Liver (tissue), 9 donors: ENCODE measurements around the gene DNAH3. TPM values are rescaled to one million over a fixed set of nuclear protein-coding genes. Genes with fewer than 3 reads are reported as not detected.
"Not testable (repeated sequence)": the region's sequence is repeated elsewhere in the genome, so short reads cannot be mapped to it uniquely, and the experiment has no call there.

Experiments
- DNase-seq: peaks from one replicate; pipeline ENCODE4 v3.0.0-alpha.2; 2017; ENCODE audit warnings: low spot score
- H3K27ac ChIP-seq, 2 donors: one replicate each; pipeline ENCODE4 v1.7.0; 2013; ENCODE audit warnings: inconsistent platforms in 2 of 2, low read length in 2 of 2, control low read depth in 1 of 2, low read depth in 1 of 2, mild to moderate bottlenecking in 1 of 2
- H3K27me3 ChIP-seq, 4 donors: one replicate each; pipeline versions ENCODE4 v1.6.1 to v1.7.0; 2013; ENCODE audit warnings: low read length in 3 of 4, inconsistent platforms in 1 of 4, mild to moderate bottlenecking in 1 of 4, moderate library complexity in 1 of 4; ENCODE audit not compliant: control insufficient read depth in 4 of 4, insufficient read depth in 4 of 4
- H3K36me3 ChIP-seq, 4 donors: one replicate each; pipeline versions ENCODE4 v1.6.1 to v1.7.0; 2013; ENCODE audit warnings: low read length in 3 of 4, mild to moderate bottlenecking in 3 of 4, low read depth in 1 of 4, moderate library complexity in 1 of 4; ENCODE audit not compliant: control insufficient read depth in 4 of 4, insufficient read depth in 3 of 4
- H3K4me1 ChIP-seq, 4 donors: one replicate each; pipeline versions ENCODE4 v1.6.1 to v1.7.0; 2013; ENCODE audit warnings: low read length in 3 of 4, mild to moderate bottlenecking in 3 of 4, moderate library complexity in 1 of 4; ENCODE audit not compliant: control insufficient read depth in 4 of 4, insufficient read depth in 4 of 4
- H3K4me3 ChIP-seq, 3 donors: one replicate each; pipeline versions ENCODE4 v1.6.1 to v1.7.0; 2013; ENCODE audit warnings: low read length in 3 of 3, control low read depth in 1 of 3, low read depth in 1 of 3, mild to moderate bottlenecking in 1 of 3
- H3K9ac ChIP-seq, 2 donors: one replicate each; pipeline ENCODE4 v1.7.0; 2013; ENCODE audit warnings: low read length in 2 of 2, mild to moderate bottlenecking in 2 of 2, moderate library complexity in 2 of 2, control low read depth in 1 of 2, low read depth in 1 of 2
- H3K9me3 ChIP-seq, 4 donors: one replicate each; pipeline versions ENCODE4 v1.6.1 to v1.7.0; 2013; ENCODE audit warnings: low read length in 3 of 4; ENCODE audit not compliant: control insufficient read depth in 4 of 4
- ATF3 ChIP-seq: IDR thresholded peaks from 2 replicates; pipeline ENCODE4 v1.6.1; 2016; ENCODE audit warnings: antibody characterized with exemption
- CTCF ChIP-seq: fragments of 150-350 bp; IDR thresholded peaks from 2 replicates; pipeline ENCODE4 v1.5.1; 2017; ENCODE audit warnings: improper control_type of control experiment, low read depth, low read length; ENCODE audit not compliant: missing input control
- EGR1 ChIP-seq, 2 donors: IDR thresholded peaks; 2 replicates each; pipeline ENCODE4 v1.6.1; 2016 to 2018; ENCODE audit warnings: antibody characterized with exemption in 2 of 2, low read depth in 2 of 2
- FOXA2 ChIP-seq: IDR thresholded peaks from 2 replicates; pipeline ENCODE4 v1.6.1; 2016; ENCODE audit warnings: antibody characterized with exemption
- GABPA ChIP-seq, 2 donors: IDR thresholded peaks in 1 of 2; conservative IDR thresholded peaks in 1 of 2; 2 replicates each; pipeline ENCODE4 v1.6.1; 2016; ENCODE audit warnings: antibody characterized with exemption in 2 of 2, mild to moderate bottlenecking in 1 of 2, moderate library complexity in 1 of 2
- HNF4A ChIP-seq, 2 donors: conservative IDR thresholded peaks; 2 replicates each; pipeline ENCODE4 v1.6.1; 2016; ENCODE audit warnings: antibody characterized with exemption in 2 of 2, mild to moderate bottlenecking in 2 of 2
- HNF4G ChIP-seq: IDR thresholded peaks from 2 replicates; pipeline ENCODE4 v1.6.1; 2016; ENCODE audit warnings: antibody characterized with exemption
- MAX ChIP-seq: IDR thresholded peaks from 2 replicates; pipeline ENCODE4 v1.6.1; 2016; ENCODE audit warnings: antibody characterized with exemption
- RAD21 ChIP-seq, 2 donors: IDR thresholded peaks; 2 replicates each; pipeline ENCODE4 v1.6.1; 2016; ENCODE audit warnings: antibody characterized with exemption in 2 of 2, mild to moderate bottlenecking in 2 of 2
- REST ChIP-seq: IDR thresholded peaks from 2 replicates; pipeline ENCODE4 v1.6.1; 2016; ENCODE audit warnings: antibody characterized with exemption, mild to moderate bottlenecking
- RXRA ChIP-seq, 2 donors: IDR thresholded peaks; 2 replicates each; pipeline ENCODE4 v1.6.1; 2017 to 2018; ENCODE audit warnings: antibody characterized with exemption in 2 of 2, mild to moderate bottlenecking in 1 of 2
- YY1 ChIP-seq: IDR thresholded peaks from 2 replicates; pipeline ENCODE4 v1.6.1; 2016; ENCODE audit warnings: antibody characterized with exemption, mild to moderate bottlenecking
- WGBS: extraction: QIAGEN DNeasy Blood & Tissue Kit; methylation state at CpG from one replicate; pipeline ENCODE4 v1.1.7; 2013; 5-methylcytosine and 5-hydroxymethylcytosine counted together
- polyA plus RNA-seq, 2 donors: library from polyadenylated mRNA; stranded (reverse) in 1 of 2; unstranded in 1 of 2; fragments of 200-250 nt in 1 of 2; fragments of >200 nt in 1 of 2; fragmentation: Nextera tagmentation in 1 of 2; extraction: Ambion mirVana in 1 of 2; gene quantifications; one replicate each; pipeline versions ENCODE4 v1.2.1 to v1.2.3, GENCODE V29; 2013 to 2015
- total RNA-seq, 2 donors: library from RNA; depleted of rRNA; stranded (reverse); fragments of >200 nt; gene quantifications; one replicate each; pipeline ENCODE4 v1.2.3, GENCODE V29; 2014
- donor health status: healthy.
- donor health status: healthy.
- donor health status: healthy.
- donor health status: healthy.
- donor health status: healthy.

DNAH3 gene
- total and polyA plus RNA-seq, 4 donors: not detected

GRCh38 chr16:20946015-20946629 lies 204.5 kb downstream of the DNAH3 start:
- Histone ChIP-seq H3K27ac (no peak overlapping the region), H3K36me3 (no peaks in the 10 kb centered on the region), H3K4me3 (no peak overlapping the region), H3K27me3 (no peaks in the 10 kb centered on the region), H3K9me3 (no peaks in the 10 kb centered on the region), H3K9ac (no peak overlapping the region), H3K4me1 (no peaks in the 10 kb centered on the region)
- DNase-seq: no peak
- TF ChIP-seq YY1: no peak
- TF ChIP-seq RAD21 (IDR thresholded peaks at IDR 0.05): no peak
- TF ChIP-seq GABPA (IDR thresholded peaks at IDR 0.05 in 1 of 2, conservative IDR thresholded peaks at IDR 0.05 in 1 of 2): no peak
- TF ChIP-seq FOXA2: no peak
- no peak for TF ChIP-seq HNF4G
- no peak for TF ChIP-seq HNF4A (conservative IDR thresholded peaks at IDR 0.05)
- TF ChIP-seq CTCF: no peak
- TF ChIP-seq ATF3: no peak
- TF ChIP-seq EGR1 (IDR thresholded peaks at IDR 0.05; ENCODE audit: low read depth in 2 of 2): no peak
- TF ChIP-seq REST: no peak
- no peak for TF ChIP-seq MAX
- no peak for TF ChIP-seq RXRA (IDR thresholded peaks at IDR 0.05)
- WGBS: 86% methylated on average over 8 of the region's 8 CpGs

- DNase-seq, H3K27me3 ChIP-seq, H3K36me3 ChIP-seq, H3K4me1 ChIP-seq, H3K9ac ChIP-seq, H3K4me3 ChIP-seq, H3K27ac ChIP-seq, H3K9me3 ChIP-seq: not testable (repeated sequence)
- WGBS: 96% methylated on average over 11 of the region's 11 CpGs
Observed at GRCh38 chr16:20945575-20945875, 205.1 kb downstream of the DNAH3 start.
